Hindlimb muscle (tissue), 1 donor: ENCODE measurements around the gene ARL2BP. TPM values are rescaled to one million over a fixed set of nuclear protein-coding genes. Genes with fewer than 3 reads are reported as not detected.
"Not testable (repeated sequence)": the region's sequence is repeated elsewhere in the genome, so short reads cannot be mapped to it uniquely, and the experiment has no call there.

Source experiments
- DNase-seq: peaks from one replicate; pipeline ENCODE4 v3.0.0-alpha.2; 2013
- polyA plus RNA-seq: library from polyadenylated mRNA; unstranded; fragments of 120-200 nt; gene quantifications from one replicate; pipeline ENCODE4 v1.2.1, GENCODE V29; 2013; ENCODE audit not compliant: insufficient read length

The ARL2BP gene
- polyA plus RNA-seq: 36.0 TPM

DNA sequence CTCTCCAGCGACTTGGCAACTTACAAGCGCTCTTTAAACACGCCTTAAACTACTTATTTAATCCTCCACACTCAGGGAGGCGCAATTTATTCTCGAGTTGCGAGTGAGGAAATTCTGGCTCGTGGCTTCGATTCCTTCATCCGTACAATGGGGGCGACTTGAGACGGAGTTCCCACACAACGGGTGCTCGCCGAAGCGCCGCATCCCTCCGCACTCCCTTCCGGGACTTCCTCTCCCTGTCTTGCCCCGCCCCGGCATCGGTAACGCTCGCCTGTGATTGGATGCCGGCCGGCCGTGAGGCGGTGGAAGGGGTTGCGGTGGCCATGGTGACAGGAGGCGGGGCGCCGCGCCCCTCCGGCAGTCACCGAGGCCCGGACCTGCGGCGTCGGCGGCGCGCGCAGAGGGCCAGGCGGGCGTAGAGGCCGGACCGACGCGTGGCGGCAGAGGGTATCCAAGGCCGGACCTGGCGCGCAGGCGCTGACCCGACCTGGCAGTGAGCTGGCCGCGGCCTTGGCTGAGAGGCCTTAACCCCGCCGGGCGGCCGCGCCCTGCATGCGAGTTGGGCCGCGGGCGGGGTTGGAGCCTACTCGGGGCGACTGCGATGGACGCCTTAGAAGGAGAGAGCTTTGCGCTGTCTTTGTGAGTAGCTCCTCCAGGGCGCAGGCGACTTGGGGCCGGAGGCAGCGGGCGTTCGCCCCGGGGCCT, at the start of gene ARL2BP:
ARL2BP (plus strand) TSS at position 493 of the 705 bp plus-strand sequence; CDS start at position 602, 109 bp downstream.
- DNase-seq: peak; percentile 97

DNA sequence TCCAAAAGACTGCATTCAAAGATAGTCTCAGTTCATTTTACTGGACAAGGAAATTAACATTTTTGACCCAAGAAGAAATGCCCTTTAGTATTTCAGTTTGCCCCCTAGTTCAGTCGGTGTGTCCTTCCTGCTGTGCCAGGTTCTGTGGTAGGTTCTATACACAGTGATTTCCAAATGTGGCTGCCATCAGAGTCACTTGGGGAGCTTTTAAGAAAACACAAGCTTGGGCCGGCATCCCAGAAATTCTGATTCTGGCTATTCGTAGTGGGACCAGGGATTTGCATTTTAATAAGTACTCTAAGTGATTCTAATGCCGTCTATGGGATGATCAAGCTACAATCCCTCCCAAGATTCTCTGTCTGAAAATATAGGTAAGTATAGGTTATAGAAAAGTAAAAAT, 48.8 kb upstream of the ARL2BP start:
- no peak for DNase-seq

DNA sequence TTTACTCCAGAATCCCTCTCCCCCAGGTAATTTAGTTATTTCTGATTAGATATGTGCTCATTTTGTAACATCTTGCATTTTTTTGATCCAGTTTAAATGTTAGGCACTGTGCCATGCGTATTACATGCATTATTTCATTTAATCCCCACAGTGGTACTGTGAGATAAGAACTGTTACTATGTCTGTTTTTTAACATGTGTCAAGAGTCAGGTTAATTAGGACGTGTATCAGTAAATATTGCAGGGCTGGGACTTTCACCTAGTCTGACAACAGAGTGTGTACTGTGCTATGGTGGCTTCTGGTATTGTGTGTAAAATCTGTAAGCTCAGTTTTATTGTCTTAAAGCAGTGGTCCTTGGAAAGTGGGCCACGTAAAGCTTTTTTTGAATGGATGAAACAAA, 48.3 kb upstream of the ARL2BP start:
- no peak for DNase-seq

DNA sequence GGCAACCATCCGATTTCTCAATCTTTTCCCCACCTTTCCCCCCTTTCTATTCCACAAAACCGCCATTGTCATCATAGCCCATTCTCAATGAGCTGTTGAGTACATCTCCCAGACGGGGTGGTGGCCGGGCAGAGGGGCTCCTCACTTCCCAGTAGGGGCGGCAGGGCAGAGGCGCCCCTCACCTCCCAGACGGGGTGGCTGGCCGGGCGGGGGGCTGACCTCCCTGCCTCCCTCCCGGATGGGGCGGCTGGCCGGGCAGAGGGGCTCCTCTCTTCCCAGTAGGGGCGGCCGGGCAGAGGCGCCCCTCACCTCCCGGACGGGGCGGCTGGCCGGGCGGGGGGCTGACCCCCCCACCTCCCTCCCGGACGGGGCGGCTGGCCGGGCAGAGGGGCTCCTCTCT, 44.7 kb upstream of the ARL2BP start:
- not testable (repeated sequence) for DNase-seq

DNA sequence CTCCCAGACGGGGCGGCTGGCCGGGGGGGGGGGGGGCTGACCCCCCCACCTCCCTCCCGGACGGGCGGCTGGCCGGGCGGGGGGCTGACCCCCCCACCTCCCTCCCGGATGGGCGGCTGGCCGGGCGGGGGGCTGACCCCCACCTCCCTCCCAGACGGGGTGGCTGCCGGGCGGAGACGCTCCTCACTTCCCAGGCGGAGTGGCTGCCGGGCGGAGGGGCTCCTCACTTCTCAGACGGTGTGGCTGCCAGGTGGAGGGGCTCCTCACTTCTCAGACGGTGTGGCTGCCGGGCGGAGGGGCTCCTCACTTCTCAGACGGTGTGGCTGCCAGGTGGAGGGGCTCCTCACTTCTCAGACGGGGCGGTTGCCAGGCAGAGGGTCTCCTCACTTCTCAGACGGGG, 44.1 kb upstream of the ARL2BP start:
- DNase-seq: not testable (repeated sequence)

DNA sequence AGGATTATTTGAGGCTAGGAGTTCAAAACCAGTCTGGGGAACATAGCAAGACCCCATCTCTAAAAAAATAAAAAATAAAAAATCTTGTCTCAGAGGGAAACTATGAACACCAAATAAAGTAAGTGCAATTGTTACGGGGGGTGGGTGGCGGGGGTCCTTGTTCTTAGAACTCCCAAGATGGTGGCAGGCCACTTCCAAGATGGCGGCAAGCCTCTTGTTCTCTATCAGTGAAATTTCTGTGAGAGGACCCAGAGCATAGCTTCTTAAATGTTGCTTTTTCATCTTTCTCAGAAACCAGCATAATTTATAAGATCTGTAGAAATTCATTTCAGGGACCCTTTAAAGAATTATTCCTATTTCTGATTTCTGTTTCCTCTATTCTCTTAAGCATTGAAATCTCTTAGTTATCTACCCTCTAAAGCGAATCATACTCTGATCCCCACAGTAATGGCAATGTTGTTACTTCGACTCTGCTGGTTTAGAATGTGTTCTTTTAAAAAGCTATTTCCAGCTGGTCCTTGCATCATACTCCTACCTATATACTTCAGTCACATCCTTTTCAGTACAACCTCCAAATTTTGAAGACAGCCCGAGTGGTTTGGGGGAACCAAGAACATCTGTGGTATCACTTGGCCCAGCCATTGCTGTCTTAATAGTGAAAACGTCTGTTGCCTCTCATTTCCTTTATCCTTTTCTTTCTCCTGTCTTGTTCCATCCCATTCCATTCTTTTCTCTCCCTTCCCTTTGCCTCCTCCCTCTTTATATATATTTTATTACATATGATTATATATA, 42.8 kb upstream of the ARL2BP start:
- DNase-seq: no peak

DNA sequence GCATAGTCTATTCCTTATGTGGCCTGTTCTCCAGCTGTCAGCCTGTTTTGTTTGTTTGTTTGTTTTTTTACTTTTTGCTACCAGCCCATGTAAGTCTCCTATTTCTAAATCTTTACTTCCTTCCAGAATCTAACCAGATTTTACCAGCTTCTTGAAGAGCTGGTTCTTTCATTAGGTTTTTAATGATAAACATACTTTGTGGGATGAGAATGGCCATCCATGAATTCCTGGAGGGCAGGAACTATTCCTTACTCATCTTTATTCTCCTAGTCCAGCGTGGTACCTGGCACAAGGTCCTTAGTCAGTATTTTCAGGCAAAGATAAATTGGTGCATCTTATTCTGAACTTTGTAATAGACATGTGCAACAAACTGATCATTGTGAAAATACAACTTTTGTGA, 41.6 kb upstream of the ARL2BP start:
- DNase-seq: no peak

DNA sequence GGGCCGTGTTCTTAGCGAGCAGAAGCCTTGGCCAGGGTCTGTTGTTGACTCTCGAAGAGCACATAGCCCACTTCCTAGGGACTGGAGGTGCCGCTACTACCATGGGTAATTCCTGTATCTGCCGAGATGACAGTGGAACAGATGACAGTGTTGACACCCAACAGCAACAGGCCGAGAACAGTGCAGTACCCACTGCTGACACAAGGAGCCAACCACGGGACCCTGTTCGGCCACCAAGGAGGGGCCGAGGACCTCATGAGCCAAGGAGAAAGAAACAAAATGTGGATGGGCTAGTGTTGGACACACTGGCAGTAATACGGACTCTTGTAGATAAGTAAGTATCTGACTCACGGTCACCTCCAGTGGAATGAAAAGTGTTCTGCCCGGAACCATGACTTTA, 40.4 kb upstream of the ARL2BP start:
- no peak for DNase-seq

DNA sequence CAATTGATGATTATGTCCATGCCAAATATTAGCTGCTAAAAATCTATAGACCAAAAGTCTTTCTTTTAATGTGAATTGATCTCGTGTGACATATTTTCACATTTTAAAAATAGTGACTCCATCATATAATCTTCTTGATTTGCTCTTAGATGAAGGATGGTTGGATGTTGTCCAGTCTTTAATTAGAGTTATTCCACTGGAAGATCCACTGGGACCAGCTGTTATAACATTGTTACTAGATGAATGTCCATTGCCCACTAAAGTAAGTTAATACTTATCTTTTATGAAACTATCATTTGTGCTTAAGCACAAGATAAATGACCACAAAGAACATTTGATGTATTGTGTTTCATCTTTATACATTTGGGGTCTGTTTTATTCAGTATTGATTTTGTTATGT, 36.1 kb upstream of the ARL2BP start:
- no peak for DNase-seq

DNA sequence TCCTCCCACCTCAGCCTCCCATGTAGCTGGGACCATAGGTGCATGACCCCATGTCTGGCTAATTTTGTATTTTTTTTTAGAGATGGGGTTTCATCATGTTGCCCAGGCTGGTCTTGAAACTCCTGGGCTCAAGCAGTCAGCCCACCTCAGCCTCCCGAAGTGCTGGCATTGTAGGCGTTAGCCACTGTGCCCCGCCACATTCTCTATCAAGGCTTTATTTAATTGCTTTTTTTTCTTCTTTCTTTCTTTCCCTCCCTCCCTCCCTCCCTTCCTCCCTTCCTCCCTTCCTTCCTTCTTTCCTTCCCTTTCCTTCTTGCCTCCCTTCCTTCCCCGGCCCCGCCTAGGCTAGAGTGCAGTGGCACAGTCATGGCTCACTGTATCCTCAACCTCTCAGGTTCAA, 35.3 kb upstream of the ARL2BP start:
- no peak for DNase-seq

DNA sequence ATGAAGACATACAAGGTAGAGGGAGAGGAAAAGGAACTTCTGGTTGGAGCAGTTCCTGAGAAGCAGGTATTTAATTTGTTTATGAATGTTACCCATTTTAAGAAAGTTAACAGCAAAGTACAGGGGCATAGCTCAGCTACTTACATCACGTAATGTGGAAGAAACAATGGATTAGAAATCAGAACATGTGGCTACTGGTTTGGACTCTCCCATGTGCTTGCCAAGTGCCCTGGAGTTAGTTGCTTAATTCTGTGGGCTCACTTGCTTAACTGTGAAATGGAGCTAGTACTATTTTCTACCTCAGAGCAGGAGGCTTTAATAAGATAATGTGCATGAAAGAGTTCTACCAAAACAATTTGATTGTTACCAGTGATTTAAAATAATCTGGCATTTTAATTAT, 31.6 kb upstream of the ARL2BP start:
- no peak for DNase-seq

DNA sequence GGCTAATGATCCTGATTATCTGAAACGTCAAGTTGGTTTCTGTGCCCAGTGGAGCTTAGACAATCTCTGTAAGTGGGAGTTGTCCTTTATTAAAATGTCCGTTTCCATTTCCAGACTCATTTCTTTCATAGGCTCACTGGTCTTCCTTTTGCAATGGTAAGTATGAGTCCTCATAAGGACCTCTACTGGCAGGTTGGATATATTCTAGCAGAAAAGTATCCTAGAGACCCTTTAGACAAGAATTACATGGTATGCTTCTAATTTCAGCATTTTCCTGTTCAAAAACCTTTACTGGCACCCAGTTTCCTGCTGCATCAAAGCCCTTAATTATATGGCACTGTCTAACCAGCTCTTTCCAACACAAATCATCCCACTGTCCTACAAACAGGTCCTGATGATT, 28.1 kb upstream of the ARL2BP start:
- DNase-seq: no peak

DNA sequence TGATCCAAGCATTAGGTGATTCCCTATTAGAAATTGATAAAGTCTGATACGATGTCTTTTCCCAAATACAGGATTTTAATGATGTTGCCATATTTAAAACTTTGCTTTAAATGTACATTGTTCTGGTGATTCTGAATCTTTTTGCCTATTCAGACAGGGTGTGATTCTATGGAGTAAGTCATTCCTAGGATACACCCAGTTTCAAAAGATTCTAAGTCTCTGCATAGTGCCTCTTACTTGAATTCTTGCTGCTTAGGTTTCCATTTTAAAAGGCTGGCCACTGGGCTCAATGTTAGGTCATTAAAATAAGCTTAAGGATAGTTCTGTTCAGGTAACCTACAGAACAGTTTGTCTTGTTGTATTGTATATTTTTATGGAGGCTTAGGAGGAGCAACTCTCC, 22.0 kb upstream of the ARL2BP start:
- no peak for DNase-seq

DNA sequence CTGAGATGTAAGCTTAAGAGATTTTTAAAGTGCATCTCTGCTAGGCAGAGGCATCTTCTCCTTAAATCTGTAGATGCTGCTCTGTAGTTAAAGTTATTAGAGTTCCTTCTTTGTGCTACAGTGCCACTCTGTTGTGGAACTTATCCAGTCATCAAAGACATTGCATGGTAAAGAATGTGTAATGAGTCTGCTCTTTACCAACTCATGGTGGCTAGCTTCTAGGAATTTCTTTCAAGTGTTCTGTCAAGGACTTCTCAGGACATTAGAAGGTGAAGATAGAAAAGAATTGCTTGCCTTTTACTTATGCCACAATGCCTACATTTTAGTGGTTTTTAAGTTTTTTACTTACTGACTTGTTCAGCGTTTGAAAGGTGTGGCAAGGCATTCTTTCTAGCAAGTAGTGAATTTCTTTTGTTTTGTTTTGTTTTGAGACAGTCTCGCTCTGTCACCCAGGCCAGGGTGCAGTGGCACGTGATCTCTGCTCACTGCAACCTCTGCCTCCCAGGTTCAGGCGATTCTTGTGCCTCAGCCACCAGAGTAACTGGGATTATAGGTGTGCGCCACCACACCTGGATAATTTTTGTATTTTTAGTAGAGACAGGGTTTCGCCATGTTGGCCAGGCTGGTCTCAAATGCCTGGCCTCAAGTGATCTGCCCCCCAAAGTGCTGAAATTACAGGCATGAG, 20.3 kb upstream of the ARL2BP start:
- no peak for DNase-seq

DNA sequence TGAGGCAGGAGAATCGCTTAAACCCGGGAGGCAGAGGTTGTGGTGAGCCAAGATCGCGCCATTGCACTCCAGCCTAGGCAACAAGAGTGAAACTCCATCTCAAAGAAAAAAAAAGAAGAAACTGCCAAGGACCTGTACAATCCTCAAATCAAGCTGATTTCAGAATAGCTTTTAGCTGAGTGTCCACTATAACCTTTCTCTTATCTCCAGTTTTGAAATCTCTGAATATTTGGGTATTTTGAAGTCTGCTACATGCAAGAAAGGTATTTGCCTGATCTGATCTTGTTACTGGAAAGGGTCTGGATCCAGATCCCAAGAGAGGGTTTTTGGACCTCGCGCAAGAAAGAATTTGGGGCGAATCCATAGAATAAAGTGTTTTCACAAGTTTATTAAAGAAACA, 19.1 kb upstream of the ARL2BP start:
- no peak for DNase-seq

DNA sequence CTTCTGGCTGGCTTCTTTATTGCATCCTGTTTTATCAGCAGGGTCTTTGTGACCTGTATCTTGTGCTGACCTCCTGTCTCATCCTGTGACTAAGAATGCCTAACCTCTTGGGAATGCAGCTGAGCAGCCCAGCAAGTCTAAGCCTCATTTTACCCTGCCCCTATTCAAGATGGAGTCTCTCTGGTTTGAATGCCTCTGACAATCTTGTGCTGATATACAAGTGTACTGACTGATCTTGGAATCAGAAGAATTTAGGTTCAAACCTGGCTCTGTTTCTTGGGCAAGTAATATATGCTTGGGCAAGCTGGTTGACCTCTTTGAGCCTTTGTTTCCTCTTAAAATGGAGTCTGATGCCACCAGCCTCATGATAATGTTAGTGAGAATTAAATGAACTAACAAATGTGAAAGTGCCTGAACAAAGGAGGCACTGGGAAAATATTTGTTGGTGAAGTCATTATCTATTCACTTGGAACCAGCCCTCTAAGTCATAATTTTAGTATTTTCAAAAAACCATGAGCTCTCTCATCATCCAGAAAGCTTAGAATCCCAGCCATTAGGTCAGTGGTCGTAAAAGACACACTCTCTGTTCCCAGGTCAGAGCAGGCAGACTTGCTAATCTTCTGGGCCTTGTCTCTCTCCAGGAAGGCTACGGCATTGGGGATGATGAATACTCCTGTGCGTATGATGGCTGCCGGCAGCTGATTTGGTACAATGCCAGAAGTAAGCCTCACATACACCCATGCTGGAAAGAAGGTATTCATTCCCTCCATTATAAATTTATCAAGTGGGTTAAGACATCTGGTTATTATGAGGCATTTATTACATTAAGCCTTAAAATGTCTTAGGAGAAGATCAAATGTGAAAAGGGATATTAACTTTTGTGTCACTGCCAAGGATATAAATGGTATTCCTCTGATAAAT, 18.1 kb upstream of the ARL2BP start:
- DNase-seq: no peak

DNA sequence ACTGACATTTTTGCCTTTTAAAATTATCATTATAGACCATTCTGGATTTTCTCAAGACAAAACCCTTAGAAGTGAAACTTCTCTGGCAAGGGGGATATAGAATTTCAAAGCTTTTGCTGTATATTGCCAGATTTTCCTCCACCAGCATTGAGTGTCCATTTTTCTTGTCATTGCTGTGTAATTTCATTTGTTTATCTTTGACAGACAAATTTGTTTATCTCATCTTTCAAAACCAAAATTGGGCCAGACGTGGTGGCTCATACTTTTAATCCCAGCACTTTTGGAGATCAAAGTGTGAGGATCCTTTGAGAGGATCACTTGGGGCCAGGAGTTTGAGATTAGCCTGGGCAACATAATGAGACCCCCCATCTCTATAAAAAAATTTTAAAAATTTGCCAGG, 16.0 kb upstream of the ARL2BP start:
- no peak for DNase-seq

DNA sequence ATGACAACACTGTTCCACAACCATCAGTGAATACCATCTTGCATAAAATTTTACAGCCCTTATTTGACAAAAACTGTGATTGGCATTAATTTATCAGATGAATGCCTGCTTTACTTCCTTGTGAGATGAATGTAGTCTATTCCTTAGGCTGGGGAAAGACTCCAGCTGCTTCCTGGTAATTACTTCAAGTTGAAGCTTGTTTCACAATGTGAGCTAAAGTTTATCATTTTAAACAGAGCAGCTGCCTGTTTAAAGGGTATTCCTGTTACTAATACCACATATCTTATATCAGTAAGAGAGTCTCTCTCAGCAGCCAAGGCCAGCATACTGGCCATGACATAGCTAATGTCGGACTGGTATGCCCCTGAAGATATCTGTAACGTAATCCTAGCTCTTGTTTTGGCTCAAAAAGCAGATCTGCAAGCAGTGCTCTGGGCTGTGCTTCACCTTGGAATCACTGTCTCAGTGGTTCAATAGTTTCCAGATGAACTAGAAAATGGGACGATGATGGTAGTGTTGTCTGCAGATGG, 13.2 kb upstream of the ARL2BP start:
- no peak for DNase-seq

DNA sequence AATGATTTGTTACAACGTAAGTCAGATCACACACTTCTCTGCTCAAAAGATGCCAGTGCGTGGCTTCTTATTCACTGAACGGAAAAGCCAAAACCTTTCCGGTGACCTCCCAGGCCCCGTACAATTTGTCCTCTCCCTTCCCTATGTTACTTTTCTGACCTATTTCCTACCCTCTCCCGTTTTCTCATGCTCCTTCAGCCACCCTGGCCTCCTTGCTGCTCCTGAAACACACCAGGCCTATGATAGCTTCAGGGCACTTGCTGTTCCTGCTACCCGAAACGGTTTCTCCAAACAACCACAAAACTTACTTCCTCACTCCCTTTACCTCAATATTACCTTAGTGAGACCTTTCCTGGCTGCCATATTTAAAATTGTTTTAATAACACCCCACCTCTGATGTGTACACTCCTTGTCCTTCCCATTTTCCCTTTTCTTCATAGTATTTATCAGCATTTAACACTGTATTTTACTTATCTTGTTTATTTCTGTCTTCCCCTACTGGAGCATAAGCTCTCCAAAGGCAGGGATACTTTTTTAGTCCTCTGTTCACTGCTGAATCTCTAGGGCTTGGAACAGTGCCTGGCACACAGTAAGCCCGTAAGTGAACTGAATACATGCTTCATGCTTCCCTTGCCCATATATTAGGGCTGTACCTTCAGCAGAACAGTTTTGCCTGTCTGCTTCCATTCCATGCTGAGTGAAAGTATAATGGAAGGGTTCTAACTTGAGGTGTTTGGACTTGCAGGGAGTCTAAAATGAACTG, 10.9 kb upstream of the ARL2BP start:
- DNase-seq: no peak

DNA sequence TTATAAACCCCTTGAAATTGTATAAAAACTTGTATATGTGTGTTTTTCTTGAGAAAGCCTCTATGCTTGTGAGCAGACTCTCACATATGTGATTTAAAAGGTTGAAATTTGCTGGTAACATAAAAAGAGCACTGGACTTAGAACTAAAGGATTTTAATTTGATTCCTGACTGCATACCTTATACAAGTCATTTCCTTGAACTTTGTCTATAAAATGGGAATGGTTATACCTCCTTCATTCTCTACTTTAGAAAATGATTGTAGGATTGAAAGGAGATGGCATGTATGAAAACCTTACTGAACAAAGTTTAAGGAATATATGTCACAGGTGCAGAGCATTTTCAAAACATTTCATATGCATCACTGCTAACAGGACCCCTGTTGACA, 10.4 kb upstream of the ARL2BP start:
- DNase-seq: no peak
